Heart left ventricle (tissue), 13 donors: ENCODE results near the gene PTH2.

Experiments
- POLR2A ChIP-seq, 2 donors: fragments of 450-650 bp; IDR thresholded peaks; one replicate each; pipeline ENCODE4 v1.6.1; 2017; ENCODE audit warnings: antibody characterized with exemption in 2 of 2, mild to moderate bottlenecking in 2 of 2, moderate library complexity in 2 of 2
- TF ChIP-seq, protein P1 (sequence below), 12 donors: fragments of 200-600 bp; sonication (generic) in 4 of 12; IDR thresholded peaks; one replicate each; pipeline versions ENCODE4 v1.5.0 to v1.8.0; 2018 to 2022; ENCODE audit warnings: antibody characterized with exemption in 12 of 12, mild to moderate bottlenecking in 5 of 12
- donor health status: ischemic (EF 13 %, LVEDD 7.1; RV severe dilation, severe dysfunction).
- donor health status: DM: no; HTN: yes; CAD: no.
- donor health status: DM: no; HTN: no; CAD: no.
- donor health status: ischemic (EF 25% LVEDD 6.9; RV normal size, moderate dysfunction).
- donor health status: ischemic (EF 25% LVEDD 5.7; RV mildly dilated, moderate dysfunction).
- donor health status: ischemic (EF 35%, LVEDD 5.7; RV mildly dilated, moderate dysfunction).
- donor health status: nonischemic (EF 11% LVEDD 7.7; RV severe dilation, severe dysfunction).
- donor health status: DM: yes; HTN: yes; CAD: no.
- donor health status: PGD.
- donor health status: ischemic (EF 29% LVEDD 5.4; RV normal size, mild dysfunction).
- donor health status: nonischemic (EF 23%, LVEDD 6.1; RV moderate dilation, normal function).

DNA sequence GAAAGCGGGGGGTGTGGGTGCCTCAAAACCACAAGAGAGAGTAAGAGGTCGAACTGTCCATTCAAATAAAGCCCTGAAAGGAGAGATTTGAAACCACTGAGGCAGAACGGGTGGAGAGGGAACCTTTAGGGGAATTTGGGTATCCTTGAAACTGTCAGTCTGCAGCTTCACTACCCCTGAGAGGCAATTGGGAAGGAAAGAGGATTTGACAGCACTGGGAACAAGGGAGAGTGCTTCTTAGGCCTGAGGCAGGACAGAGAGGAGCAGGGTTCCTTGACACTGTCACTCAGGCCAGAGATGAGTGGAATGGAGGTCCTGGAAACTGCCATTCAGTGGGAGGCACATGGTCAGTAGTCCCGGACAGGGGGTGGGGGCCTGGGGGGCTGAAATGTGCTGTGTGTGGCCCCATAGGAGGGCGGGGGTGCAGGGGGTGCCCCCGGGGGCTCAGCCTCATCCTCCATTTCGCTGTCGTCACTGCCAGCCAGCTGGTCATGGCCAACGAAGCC lies 7.0 kb upstream of the PTH2 start:
- no peak for TF ChIP-seq POLR2A (IDR thresholded peaks at IDR 0.05)
- TF ChIP-seq, protein P1, sequence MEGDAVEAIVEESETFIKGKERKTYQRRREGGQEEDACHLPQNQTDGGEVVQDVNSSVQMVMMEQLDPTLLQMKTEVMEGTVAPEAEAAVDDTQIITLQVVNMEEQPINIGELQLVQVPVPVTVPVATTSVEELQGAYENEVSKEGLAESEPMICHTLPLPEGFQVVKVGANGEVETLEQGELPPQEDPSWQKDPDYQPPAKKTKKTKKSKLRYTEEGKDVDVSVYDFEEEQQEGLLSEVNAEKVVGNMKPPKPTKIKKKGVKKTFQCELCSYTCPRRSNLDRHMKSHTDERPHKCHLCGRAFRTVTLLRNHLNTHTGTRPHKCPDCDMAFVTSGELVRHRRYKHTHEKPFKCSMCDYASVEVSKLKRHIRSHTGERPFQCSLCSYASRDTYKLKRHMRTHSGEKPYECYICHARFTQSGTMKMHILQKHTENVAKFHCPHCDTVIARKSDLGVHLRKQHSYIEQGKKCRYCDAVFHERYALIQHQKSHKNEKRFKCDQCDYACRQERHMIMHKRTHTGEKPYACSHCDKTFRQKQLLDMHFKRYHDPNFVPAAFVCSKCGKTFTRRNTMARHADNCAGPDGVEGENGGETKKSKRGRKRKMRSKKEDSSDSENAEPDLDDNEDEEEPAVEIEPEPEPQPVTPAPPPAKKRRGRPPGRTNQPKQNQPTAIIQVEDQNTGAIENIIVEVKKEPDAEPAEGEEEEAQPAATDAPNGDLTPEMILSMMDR (IDR thresholded peaks at IDR 0.05) = no peak
